AML-193 (cell line): ENCODE measurements around the gene DTX3.
"Not testable (repeated sequence)": the region's sequence is repeated elsewhere in the genome, so short reads cannot be mapped to it uniquely, and the experiment has no call there.

Source experiments
- DNase-seq, 2 experiments: peaks; one replicate each; lab custom pipeline; 2025; lab: John Stamatoyannopoulos, UW

Gene DTX3, protein sequence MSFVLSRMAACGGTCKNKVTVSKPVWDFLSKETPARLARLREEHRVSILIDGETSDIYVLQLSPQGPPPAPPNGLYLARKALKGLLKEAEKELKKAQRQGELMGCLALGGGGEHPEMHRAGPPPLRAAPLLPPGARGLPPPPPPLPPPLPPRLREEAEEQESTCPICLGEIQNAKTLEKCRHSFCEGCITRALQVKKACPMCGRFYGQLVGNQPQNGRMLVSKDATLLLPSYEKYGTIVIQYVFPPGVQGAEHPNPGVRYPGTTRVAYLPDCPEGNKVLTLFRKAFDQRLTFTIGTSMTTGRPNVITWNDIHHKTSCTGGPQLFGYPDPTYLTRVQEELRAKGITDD

DNA sequence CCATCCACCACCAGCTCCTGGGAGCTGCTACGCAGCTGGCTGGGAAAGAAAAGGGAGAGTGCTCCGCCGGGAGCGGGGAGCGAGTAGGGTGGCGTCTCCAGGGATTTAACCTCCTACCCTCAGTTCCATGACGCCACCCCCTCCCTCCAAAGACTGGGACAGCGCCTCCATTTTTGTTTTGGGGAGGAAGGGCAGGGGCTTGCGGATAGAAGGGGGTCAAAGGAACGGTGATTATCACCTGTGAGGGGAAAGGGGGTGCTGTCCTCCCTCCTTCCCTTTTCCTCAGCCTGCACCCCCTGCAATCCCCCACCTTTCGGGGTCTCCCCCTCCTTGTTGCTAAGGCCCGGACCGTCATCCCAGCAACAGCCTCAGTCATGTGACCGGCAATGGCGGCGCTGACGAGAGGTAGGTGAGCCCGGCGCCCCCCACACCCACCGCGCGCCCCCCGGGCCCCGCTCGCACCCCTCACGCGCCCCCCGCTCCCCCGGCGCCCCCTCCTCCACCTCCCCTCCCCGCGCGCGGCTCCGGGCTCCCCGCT, at the start of gene DTX3:
DTX3 (plus strand) TSS at position 371 of the 538 bp plus-strand sequence. CDS start 1,694 bp downstream, outside the sequence.
- DNase-seq: no peak

DNA sequence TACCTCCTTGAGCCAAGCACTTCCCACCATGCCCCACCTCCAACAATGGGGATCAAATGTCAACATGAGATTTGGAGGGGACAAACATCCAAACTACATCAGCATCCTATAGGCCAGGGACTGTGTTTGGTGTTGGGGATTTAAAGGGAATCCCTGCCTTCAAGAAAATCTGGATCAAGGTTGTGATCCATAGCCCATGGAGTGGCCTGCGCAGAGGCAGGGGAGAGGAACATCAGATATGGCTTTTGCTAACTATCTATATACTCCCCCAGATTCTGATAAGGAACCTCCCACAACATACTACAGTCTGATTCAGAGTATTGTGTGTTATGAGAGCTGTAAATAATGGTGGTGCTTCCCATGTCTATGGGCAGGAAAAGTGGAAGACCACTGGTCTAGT, 49.7 kb upstream of the DTX3 start:
- no peak for DNase-seq

DNA sequence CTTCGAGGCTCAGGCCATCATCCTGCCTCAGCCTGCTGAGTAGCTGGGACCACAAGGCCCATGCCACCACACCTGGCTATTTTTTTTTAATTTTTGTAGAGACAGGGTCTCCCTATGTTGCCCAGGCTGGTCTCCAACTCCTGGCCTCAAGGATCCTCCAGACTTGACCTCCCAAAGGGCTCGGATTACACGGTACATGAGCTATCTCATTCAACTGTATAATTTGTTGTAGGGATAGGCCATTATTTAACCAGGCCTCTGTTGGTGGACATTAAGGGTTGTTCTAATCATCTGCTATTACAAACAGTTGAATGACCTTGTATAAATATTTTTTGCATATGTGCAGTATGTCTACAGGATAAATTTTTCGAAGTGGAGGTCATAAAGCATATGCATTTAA, 45.8 kb upstream of the DTX3 start:
- no peak for DNase-seq

DNA sequence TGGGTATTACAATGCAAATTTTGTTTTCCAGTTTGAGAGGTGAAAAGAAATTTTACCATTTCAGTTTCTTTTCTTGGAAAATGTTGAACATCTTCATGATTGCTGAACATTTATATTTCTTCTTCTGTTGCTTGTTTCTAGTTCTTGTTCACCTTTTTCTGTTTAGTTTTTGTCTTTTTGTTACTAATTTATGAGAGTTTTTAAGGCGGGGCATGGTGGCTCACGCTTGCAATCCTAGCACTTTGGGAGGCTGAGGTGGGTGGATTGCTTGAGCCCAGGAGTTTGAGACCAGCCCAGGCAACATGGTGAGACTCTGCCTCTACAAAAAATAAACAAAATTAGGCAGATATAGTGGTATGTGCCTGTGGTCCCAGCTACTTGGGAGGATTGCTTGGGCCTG, 44.1 kb upstream of the DTX3 start:
- DNase-seq: no peak

DNA sequence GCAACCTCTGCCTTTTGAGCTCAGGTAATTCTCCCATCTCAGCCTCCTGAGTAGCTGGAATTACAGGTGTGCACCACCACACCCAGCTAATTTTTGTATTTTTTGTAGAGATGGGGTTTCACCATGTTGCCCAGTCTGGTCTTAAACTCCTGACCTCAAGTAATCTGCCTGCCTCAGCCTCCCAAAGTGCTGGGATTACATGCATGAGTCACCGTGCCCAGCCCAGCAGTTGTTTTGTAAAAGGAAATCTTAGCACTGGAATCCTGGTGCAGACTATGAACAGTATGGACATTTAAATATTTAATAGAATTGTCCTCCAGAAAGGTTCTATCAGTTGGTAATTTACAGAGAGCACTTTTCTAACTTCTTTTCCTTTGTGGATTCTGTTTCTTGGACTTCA, 43.5 kb upstream of the DTX3 start:
- DNase-seq: not testable (repeated sequence)

DNA sequence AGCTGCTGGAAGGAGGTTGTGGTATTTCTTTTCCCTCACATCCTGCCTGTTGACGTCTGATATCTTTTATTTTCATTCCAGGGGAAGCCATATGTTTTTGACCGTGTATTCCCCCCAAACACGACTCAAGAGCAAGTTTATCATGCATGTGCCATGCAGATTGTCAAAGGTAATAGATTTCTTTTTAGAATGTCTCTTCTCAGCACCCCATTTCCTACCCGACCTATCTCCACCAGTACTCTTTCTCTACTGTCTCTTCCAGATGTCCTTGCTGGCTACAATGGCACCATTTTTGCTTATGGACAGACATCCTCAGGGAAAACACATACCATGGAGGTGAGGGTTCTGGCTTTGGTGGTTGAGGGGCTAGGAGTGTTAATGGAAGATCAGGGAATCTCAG, 41.3 kb upstream of the DTX3 start:
- DNase-seq: no peak

DNA sequence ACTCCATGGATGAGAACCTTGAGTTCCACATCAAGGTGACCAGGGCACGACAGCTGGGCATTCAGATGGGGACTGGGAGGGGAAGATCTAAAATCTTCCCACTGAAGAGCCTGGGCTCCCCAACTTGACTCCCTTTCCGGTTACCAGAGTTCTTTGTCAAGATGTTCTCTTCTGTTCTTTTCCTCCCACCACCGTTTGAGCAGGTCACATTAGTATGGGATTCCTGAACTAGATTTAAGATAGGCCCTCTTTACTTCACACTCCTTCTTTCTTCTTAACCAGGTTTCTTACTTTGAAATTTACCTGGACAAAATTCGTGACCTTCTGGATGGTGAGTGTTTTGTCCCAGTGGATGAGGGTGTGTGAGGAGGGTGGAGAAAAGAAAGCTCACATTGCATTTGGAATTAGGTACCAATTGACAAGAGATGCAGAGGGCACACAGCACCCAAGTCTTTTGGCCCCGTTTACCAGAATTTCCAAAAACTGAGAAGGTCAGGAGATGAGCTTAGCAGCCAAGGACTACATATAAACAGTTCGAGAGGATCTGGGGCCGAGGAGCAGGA, 40.4 kb upstream of the DTX3 start:
- no peak for DNase-seq

DNA sequence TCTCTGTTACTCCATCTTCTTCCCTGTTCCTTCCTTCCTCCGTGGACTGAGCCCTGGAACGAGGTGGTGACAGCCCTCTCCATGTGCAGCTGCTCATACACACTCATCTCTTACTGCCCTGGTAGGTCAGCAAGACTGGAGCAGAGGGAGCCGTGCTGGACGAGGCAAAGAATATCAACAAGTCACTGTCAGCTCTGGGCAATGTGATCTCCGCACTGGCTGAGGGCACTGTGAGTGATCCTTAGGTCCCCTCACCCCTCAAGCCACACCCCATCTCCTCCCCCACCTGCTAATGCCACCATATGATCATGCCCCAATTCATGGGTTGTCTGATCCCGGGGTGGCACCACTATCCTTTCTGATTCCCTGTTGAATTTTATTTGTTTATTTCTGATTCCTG, 35.8 kb upstream of the DTX3 start:
- DNase-seq: no peak

DNA sequence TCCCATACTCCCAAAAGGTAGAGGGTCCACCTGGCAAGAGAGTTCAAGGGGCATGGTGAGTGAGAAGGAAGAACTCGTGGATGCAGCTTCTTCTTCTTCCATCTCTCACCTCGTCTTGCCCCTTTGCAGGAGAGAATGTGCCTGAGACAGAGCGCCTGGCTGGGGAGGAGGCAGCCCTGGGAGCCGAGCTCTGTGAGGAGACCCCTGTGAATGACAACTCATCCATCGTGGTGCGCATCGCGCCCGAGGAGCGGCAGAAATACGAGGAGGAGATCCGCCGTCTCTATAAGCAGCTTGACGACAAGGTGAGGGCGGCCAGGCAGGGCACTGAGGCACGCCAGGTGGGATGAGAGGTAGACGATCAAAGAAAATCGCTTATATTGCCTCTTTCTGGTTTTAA, 34.8 kb upstream of the DTX3 start:
- no peak for DNase-seq

DNA sequence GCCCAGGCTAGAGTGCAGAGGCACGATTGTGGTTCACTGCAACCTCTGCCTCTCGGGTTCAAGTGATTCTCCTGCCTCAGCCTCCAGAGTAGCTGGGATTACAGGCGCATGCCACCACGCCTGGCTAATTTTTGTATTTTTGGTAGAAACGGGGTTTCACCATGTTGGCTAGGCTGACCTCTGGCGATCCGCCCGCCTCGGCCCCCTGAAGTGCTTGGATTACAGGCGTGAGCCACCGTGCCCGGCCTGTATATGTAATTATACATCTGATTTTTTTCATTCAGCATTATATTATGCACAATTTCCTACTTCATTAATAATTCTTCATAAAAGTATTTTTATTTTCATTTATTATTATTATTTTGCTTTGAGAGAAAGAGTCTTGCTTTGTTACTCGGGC, 34.2 kb upstream of the DTX3 start:
- DNase-seq: not testable (repeated sequence)

DNA sequence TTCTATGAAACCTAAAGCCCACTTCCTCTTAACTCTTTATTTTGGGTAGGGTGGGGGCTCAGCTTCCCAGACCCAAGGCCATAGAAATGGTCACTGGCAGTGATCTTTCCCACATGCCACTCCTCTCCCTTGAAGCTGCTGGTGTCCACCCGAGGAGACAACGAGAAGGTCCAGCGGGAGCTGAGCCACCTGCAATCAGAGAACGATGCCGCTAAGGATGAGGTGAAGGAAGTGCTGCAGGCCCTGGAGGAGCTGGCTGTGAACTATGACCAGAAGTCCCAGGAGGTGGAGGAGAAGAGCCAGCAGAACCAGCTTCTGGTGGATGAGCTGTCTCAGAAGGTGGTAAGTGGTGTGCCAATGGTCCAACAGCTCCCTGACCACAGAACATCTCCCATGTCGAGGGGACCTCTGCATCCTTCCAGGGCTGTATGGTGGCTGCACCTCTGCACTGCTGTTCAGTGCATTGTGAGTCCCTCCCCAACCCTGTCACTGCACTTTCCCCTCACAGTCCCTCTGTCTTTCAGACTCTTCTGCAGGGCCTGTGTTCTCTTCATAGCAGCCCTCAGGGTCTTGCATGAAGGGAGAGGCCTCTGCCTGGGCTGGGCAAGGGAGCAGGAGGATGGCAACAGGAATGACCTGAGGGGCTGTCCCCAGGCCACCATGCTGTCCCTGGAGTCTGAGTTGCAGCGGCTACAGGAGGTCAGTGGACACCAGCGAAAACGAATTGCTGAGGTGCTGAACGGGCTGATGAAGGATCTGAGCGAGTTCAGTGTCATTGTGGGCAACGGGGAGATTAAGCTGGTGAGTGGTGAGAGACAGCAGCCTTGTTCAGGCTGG, 32.5 kb upstream of the DTX3 start:
- DNase-seq: no peak

DNA sequence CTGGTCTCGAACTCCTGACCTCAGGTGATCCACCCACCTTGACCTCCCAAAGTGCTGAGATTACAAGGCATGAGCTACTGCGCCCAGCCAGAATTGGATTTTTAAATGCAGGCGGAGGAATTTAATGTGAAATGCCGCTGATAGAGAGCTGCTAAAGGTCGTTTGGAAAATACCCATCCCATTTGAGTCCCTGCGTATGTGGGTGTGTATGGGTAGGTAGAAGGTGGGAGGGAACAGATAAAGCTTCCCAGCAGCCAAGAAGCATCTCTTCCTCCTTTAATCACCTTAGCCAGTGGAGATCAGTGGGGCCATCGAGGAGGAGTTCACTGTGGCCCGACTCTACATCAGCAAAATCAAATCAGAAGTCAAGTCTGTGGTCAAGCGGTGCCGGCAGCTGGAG, 29.8 kb upstream of the DTX3 start:
- DNase-seq: no peak

DNA sequence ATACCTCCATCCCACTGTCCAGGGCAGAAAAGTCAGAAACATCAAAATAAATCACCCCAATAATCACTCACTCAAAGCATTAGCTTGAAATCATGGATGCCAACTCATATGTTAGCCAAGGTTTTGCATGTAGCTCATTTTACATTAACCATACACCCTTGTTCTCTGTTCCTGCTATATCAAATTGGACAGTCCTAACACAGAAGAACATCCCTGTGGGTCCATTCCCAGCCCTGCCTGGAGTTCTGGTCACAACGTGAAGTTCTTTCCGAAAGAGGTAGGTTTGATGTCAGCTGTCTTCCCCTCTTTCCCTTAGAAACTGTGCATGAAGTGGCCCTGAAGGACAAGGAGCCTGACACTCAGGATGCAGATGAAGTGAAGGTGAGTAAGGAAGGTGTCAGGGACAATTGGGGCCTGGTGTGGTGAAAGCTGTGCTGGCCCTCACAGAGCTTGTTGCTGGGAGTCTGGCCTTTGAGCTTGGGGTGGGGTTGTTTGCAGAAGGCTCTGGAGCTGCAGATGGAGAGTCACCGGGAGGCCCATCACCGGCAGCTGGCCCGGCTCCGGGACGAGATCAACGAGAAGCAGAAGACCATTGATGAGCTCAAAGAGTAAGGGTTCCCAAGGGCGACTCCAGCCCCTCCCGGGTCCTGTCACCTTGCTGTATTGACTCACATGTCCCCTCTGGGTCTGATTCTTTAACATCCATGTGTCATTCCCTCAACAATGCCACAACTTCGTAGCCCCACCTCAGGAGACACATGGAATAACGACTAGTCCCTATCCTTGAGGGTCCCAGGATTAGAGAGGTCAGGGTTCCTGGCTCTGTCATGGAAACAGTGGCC, 28.6 kb upstream of the DTX3 start:
- no peak for DNase-seq

DNA sequence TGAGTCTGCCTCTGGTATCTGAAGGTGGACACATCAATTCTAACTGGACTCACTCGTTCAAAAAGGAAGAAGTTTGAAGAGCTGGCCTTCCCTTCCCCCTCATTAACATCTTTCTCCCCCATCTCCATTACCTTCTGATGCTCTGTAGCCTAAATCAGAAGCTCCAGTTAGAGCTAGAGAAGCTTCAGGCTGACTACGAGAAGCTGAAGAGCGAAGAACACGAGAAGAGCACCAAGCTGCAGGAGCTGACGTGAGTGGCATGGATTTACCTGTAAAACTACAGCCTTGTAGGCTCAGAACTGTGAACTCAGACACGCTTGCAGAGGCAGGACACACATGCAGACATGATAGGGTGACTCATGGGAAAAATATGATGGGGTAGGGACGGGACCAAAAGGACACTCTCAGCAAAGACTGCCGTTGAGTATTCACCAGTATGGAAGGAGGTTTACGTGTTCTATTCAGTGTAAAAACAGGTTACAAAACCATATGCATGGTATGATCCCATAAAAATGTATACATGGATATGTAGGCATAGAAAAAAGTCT, 27.9 kb upstream of the DTX3 start:
- no peak for DNase-seq

DNA sequence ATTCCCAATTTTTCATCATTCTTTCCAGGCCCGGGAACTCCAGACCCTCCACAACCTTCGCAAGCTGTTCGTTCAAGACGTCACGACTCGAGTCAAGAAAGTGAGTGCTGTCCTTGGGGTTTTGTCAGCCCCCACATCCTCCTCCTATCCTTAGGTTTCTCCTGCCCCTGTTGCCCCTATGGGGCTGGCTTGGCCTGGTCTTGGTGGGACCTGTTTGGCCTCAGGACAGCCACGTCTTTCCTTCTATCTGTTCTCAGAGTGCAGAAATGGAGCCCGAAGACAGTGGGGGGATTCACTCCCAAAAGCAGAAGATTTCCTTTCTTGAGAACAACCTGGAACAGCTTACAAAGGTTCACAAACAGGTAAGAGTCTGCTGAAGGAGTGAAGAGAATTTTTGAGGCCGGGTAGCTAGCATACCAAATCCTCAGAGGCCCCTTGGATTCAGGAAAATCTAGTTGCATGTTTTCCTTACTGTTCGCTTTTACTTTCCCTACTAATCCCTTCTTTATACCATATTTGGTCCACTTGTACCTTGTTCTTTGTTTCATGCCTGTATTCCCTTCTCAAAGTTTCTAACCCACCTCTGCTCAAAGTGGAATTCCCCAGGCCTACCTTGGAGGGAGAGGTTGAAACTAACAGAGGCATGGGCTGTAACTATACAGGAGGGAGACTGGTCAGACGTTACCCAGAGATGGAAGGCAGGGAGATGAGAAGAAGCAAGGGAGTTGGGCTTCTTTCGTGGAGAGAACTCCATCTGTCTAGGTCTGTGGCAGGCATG, 26.5 kb upstream of the DTX3 start:
- DNase-seq: no peak

DNA sequence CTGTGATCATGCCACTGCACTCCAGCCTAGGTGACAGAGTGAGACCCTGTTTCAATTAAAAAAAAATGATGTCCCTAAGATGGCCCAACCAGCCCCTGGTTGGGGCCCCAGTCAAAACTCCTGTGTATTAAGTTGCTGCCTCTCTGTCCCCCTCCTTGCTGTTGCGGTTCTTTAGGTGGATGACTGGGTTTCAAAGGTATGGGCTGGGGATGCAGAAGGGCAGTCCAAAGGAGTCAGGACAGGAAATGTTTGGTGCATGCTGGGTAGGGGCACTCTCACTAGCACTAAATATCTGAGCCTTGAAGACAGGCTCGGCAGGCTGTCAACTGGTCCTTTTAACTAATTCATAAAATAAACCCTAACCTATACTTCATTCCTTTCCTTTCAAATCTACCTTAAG, 25.6 kb upstream of the DTX3 start:
- DNase-seq: no peak

DNA sequence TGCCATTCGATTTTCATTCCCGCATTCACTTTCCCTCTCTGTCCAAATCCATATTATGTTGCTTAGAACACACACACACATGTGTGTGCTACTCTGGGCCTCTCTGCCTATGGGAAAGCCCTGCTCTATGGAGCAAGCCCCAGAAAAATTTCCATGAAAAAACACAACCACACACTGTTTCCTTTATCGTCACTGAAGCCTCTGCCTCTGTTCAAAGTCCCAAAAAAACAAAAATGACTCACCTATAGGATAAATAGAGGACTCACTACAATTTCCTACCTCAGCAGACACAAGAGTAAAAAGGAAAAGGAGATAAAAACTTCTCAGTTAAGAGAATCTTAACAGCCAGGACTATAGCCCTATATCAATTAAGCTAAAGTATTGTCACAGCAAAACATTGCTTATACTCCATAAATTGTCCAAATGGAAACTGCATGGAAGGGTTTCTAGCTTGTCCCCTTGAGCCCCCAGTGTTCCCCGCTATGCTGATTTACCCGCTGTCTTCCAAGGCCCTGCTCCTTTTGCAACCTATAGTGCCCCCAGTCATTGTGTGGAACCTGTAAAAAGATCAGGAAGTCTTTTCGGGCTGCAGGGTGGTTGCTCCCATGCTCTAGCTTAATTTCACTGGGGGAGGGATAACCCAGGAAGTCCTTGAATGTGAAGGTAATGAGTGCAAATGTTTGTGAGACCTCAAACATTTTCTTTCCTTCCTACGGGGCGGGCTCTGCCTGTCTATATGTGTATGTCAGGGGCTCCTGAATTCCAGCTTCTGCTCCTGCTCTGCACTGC, 24.8 kb upstream of the DTX3 start:
- DNase-seq: no peak

DNA sequence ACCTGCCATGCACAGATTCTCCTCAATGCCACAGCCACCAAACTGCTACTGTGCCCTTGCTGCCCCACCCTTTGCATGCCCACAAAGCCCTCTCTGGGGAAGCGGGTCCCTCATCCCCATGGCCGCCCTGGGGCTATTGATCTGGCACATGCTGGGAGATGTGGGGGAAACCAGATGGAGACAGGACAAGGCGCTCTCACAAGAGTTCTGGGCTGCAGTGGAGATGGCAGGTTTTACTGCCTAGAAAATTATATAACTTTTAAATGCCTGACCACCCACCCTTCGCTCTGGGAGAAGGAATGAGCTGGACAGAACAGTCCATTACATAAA, 24.2 kb upstream of the DTX3 start:
- no peak for DNase-seq

DNA sequence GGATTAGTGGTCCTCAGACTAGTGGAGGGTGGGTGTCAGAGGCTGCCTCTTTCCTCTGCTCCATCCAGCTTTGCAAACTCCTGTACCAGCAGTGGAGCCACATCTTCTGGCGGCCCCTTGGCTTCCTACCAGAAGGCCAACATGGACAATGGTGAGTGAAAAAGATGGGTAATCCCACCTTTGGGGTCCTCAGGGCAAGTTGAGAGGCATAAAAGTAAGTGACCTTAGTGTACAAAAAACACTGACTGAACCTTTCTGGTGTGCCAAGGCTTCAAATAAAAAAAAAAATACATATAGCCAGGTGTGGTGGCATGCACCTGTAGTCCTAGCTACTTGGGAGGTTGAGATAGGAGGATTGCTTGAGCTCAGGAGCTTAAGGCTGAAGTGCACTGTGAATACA, 22.8 kb upstream of the DTX3 start:
- no peak for DNase-seq

DNA sequence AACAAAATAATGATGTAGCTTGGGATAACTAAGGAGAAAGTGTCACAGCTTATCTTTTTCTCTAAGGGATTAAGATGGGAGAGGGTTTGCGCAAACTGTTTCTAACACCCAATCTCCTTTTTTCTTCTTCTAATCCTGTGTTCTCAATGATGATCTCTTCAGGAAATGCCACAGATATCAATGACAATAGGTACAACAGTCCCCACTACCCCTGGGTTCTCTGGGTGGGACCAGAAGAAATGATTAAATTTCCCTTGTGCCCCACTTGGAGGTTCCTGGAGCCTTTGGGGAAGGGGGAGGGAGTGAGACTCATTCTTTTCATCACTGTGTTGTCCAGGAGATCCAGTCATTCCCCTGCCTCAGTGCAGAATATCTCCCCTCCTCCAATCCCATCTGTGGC, 22.2 kb upstream of the DTX3 start:
- DNase-seq: no peak
